ENCODE measurements around the gene B3GNT8.
A peak's percentile ranks its signal among the peaks of the same experiment; 100 is the strongest.

The B3GNT8 gene

DNA sequence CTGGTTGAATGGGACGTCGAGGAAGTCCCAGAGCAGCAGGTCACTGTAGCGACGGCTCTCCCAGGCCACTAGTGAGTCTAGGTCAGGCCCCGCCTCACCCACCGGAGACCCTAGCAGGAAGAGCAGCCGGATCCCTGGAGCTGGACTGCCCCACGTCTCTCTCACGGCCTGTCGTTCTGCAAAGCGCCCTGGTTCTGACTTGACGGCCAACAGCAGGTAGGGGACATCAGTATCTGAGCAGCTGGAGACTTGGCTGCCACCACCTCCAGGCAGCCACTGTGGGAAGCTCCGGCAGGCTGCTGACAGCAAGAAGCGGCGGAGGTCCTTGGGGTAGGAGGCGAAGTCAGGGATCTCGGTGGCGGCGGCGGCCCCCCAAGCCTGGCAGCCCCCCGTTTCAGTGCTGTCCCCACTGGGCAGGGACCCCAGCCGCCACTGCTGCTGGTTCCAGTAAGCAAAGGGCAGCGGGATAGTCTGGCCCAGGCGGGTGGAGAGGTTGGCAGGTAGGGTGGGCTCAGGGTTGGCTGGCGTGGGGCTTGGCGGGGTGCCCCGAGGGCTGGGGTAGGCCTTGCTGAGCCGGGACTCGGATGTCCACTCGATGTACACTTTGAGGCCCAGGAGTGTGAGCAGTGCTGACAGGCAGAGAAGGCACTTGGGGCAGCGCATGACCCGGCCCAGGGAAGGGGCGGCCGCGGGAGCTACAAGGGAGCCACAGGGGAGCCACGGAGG is 895 bp downstream of the B3GNT8 start:
- H3K36me3 Mint-ChIP-seq: peaks cover 44% of the 10 kb centered on the region
- peaks cover 20% of the 10 kb centered on the region for H3K4me1 Mint-ChIP-seq
- H3K9me3 Mint-ChIP-seq: no peaks in the 10 kb centered on the region
- H3K27ac Mint-ChIP-seq: peak overlapping the region; percentile 76
- H3K4me3 Mint-ChIP-seq: no peak overlapping the region
- H3K27me3 Mint-ChIP-seq: no peaks in the 10 kb centered on the region
- ATAC-seq: no peak

DNA sequence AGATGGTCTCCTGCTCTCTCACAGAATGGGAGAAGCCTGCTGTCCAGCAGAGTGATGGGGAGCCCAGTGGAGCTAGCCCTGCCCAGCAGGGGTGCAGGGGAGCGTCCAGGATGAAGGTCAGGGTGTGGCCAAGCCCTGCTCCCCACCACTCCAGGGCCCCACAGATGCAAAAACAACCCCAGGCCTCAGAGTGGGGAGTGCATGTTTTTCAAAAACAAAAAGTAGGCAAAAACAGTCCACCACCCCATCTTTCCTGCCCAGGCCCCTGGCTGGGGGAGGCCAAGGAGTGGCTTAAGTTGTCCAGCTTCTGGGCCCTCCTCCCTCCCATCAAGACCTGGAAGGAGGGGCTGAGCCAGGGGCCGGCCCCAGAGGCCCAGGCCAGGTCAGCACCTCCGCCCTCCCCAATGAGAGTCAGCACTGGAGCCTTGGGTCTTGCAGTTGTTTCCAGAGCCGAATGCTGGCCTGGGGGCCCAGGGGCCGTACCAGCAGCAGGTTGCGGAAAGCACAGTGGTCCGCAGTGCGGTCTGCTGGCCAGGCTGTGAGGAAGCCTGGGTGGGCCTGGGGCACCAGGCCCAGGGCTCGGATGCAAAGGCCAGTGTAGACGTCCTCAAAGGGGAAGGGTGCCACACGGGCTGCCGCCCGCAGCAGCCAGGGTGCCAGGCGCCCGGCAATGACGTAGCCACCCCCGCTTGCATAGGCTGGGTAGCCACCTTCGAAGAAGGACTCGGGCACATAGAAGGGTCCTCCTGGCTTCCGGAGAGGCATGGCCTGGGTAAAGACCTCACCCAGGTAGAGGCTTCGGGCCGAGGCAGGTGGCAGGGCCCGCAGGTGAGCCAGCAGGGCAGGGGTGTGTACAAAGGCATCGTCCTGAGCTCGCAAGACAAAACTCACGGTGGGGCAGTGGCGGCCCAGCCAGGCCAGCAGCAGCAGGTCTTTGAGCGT is 1.7 kb downstream of the B3GNT8 start:
- Mint-ChIP-seq H3K4me1 (peaks cover 20% of the 10 kb centered on the region), H3K4me3 (no peak overlapping the region), H3K36me3 (peaks cover 51% of the 10 kb centered on the region), H3K27me3 (no peaks in the 10 kb centered on the region), H3K27ac (no peak overlapping the region), H3K9me3 (no peaks in the 10 kb centered on the region)
- ATAC-seq: no peak

- H3K27me3 Mint-ChIP-seq: no peaks in the 10 kb centered on the region
- no peak overlapping the region for H3K4me3 Mint-ChIP-seq
- ATAC-seq: no peak
- no peaks in the 10 kb centered on the region for H3K9me3 Mint-ChIP-seq
- H3K4me1 Mint-ChIP-seq: peaks cover 20% of the 10 kb centered on the region
- H3K27ac Mint-ChIP-seq: no peak overlapping the region
- peaks cover 59% of the 10 kb centered on the region for H3K36me3 Mint-ChIP-seq
Measured at GRCh38 chr19:41424335-41425173, 2.6 kb downstream of the B3GNT8 start.

DNA sequence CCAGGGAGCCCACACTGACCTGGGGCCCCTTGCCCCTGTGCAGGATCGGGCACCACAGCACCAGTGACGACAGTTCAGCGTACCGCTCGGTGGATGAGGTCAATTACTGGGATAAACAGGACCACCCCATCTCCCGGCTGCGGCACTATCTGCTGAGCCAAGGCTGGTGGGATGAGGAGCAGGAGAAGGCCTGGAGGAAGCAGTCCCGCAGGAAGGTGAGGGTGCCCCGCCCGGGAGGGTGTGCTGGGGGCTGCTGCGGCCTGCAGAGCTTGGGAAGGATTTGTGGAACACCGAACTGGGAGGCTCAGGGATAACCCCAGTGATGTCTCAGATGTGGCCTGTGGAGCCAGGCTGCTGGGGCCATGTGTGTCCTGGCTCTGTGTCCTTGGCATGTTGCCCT is 4.2 kb downstream of the B3GNT8 start:
- Mint-ChIP-seq H3K9me3 (no peaks in the 10 kb centered on the region), H3K27ac (no peak overlapping the region), H3K4me1 (peaks cover 13% of the 10 kb centered on the region), H3K27me3 (no peaks in the 10 kb centered on the region), H3K4me3 (no peak overlapping the region), H3K36me3 (peaks cover 60% of the 10 kb centered on the region)
- no peak for ATAC-seq

GRCh38 chr19:41422456-41422855 is 4.7 kb downstream of the B3GNT8 start:
- ATAC-seq: no peak
- no peak overlapping the region for H3K4me3 Mint-ChIP-seq
- H3K27me3 Mint-ChIP-seq: no peaks in the 10 kb centered on the region
- H3K9me3 Mint-ChIP-seq: no peaks in the 10 kb centered on the region
- H3K36me3 Mint-ChIP-seq: peaks cover 61% of the 10 kb centered on the region
- no peak overlapping the region for H3K27ac Mint-ChIP-seq
- H3K4me1 Mint-ChIP-seq: peaks cover 8% of the 10 kb centered on the region

GRCh38 chr19:41421973-41422372 is 5.2 kb downstream of the B3GNT8 start:
- Mint-ChIP-seq H3K4me1 (peaks cover 4% of the 10 kb centered on the region), H3K36me3 (peaks cover 63% of the 10 kb centered on the region), H3K4me3 (no peak overlapping the region), H3K9me3 (no peaks in the 10 kb centered on the region), H3K27me3 (no peaks in the 10 kb centered on the region), H3K27ac (no peak overlapping the region)
- no peak for ATAC-seq

DNA sequence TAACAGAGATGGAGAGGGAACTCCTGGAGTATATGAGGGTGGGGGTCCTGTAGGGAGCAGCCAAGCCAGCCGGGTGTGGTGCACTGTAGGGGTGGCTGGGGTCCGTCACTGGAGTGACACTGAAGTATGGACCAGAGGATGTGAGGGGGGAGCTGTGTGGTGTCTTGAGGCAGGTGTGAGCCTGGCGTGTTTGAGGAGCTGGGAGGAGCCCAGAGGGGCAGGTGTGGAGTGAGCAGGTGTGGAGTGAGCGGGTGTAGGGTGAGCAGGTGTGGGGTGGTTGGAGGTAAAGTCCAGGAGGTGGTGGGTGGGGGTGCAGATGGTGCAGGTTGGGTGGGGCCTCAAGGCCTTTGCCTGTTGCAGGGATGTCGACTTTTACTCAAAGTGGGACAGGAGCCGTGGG is 5.9 kb downstream of the B3GNT8 start:
- no peaks in the 10 kb centered on the region for H3K27me3 Mint-ChIP-seq
- no peaks in the 10 kb centered on the region for H3K9me3 Mint-ChIP-seq
- no peaks in the 10 kb centered on the region for H3K4me1 Mint-ChIP-seq
- no peak overlapping the region for H3K27ac Mint-ChIP-seq
- H3K36me3 Mint-ChIP-seq: peaks cover 61% of the 10 kb centered on the region
- no peak overlapping the region for H3K4me3 Mint-ChIP-seq
- ATAC-seq: no peak

DNA sequence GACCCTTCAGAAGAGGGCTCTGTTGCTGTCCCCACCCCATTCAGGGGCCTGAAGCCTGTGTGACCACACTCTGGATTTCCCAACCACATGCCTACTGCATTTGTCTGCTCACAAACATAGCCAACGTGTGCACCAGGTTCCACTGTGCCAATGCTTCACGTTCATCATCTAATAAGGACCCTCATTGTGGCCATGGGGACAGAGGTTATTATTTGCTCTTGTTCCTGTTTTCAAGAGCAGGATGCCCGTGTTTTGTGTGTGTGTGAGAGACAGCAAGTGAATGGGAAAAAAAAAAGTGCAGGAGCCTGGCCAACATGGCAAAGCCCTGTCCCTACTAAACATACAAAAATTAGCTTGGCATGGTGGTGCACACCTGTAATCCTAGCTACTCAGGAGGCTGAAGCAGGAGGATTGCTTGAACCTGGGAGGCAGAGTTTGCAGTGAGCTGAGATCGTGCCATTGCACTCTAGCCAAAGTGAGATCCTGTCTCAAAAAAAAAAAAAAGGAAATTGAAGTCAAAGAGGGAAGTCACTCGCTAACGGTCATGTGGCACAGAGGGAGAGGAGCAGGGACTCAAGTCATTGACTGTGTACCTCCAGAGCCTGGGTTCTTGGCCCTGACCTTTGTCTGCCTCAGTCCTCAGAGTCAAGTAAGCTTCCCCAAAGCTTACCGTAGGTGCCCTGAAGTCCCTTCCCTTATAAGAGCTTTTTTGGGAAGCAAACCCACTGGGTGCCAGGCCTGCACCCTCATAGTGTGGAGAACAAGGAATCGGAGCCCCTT is 6.9 kb downstream of the B3GNT8 start:
- no peak overlapping the region for H3K27ac Mint-ChIP-seq
- H3K9me3 Mint-ChIP-seq: no peaks in the 10 kb centered on the region
- no peak overlapping the region for H3K4me3 Mint-ChIP-seq
- ATAC-seq: no peak
- H3K27me3 Mint-ChIP-seq: no peaks in the 10 kb centered on the region
- peaks cover 56% of the 10 kb centered on the region for H3K36me3 Mint-ChIP-seq
- H3K4me1 Mint-ChIP-seq: no peaks in the 10 kb centered on the region

GRCh38 chr19:41416194-41416674 is 10.9 kb downstream of the B3GNT8 start:
- H3K9me3 Mint-ChIP-seq: no peaks in the 10 kb centered on the region
- ATAC-seq: no peak
- no peak overlapping the region for H3K27ac Mint-ChIP-seq
- no peaks in the 10 kb centered on the region for H3K27me3 Mint-ChIP-seq
- peaks cover 61% of the 10 kb centered on the region for H3K36me3 Mint-ChIP-seq
- no peak overlapping the region for H3K4me3 Mint-ChIP-seq
- peaks cover 6% of the 10 kb centered on the region for H3K4me1 Mint-ChIP-seq

- ATAC-seq: no peak
- H3K9me3 Mint-ChIP-seq: no peaks in the 10 kb centered on the region
- no peak overlapping the region for H3K4me3 Mint-ChIP-seq
- H3K27ac Mint-ChIP-seq: no peak overlapping the region
- peaks cover 6% of the 10 kb centered on the region for H3K4me1 Mint-ChIP-seq
- H3K27me3 Mint-ChIP-seq: no peaks in the 10 kb centered on the region
- H3K36me3 Mint-ChIP-seq: peaks cover 52% of the 10 kb centered on the region
Measured at GRCh38 chr19:41415154-41415571, 12.0 kb downstream of the B3GNT8 start.

GRCh38 chr19:41414461-41414860 is 12.7 kb downstream of the B3GNT8 start:
- H3K27ac Mint-ChIP-seq: no peak overlapping the region
- no peaks in the 10 kb centered on the region for H3K27me3 Mint-ChIP-seq
- peaks cover 45% of the 10 kb centered on the region for H3K36me3 Mint-ChIP-seq

GRCh38 chr19:41413947-41414346 is 13.2 kb downstream of the B3GNT8 start:
- Mint-ChIP-seq H3K27me3 (no peaks in the 10 kb centered on the region), H3K4me3 (no peak overlapping the region), H3K36me3 (peaks cover 40% of the 10 kb centered on the region), H3K4me1 (peaks cover 12% of the 10 kb centered on the region), H3K27ac (no peak overlapping the region), H3K9me3 (no peaks in the 10 kb centered on the region)
- no peak for ATAC-seq

More at GRCh38 chr19:41414461-41414860, 12.7 kb downstream of the B3GNT8 start:
- H3K9me3 Mint-ChIP-seq: no peaks in the 10 kb centered on the region
- H3K4me1 Mint-ChIP-seq: peaks cover 7% of the 10 kb centered on the region
- H3K4me3 Mint-ChIP-seq: no peak overlapping the region
- ATAC-seq: no peak

DNA sequence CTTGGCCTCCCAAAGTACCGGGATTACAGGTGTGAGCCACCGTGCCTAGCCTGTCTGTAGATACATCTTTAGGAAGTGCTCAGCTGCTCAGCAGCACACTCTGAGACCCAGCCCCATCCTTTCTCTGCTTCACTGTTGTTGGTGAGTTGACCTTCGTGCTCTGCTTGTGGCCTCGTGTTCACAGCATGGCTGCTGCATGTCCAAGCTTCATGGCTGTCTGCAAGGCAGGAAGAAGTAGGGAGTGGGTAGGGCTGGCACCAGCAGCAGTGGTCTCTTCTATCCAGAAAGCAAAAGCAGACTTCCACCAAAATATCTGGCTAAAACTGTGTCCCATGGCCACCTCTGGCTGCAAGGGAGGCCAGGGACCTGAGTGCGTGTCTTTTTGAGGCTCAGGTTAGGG is 14.2 kb downstream of the B3GNT8 start:
- ATAC-seq: no peak
- Mint-ChIP-seq H3K4me1 (peaks cover 14% of the 10 kb centered on the region), H3K36me3 (peaks cover 39% of the 10 kb centered on the region), H3K27ac (no peak overlapping the region), H3K4me3 (no peak overlapping the region), H3K9me3 (no peaks in the 10 kb centered on the region), H3K27me3 (no peaks in the 10 kb centered on the region)

GRCh38 chr19:41411968-41412265 is 15.3 kb downstream of the B3GNT8 start:
- no peak overlapping the region for H3K4me3 Mint-ChIP-seq
- ATAC-seq: no peak
- no peaks in the 10 kb centered on the region for H3K9me3 Mint-ChIP-seq
- peaks cover 14% of the 10 kb centered on the region for H3K4me1 Mint-ChIP-seq
- H3K27ac Mint-ChIP-seq: no peak overlapping the region
- no peaks in the 10 kb centered on the region for H3K27me3 Mint-ChIP-seq
- peaks cover 36% of the 10 kb centered on the region for H3K36me3 Mint-ChIP-seq
